Caco-2 (cell line): ENCODE measurements around the gene JKAMP. TPM values are rescaled to one million over a fixed set of nuclear protein-coding genes. Genes with fewer than 3 reads are reported as not detected.
A peak's percentile ranks its signal among the peaks of the same experiment; 100 is the strongest.

Experiments used
- Bru-seq: library from RNA; stranded (reverse); fragments of 400-500 nt; gene quantifications from one replicate; lab custom pipeline; 2021; lab: Mats Ljungman, UMichigan
- BruChase-seq, 2 experiments: library from RNA; stranded (reverse); fragments of 400-500 nt; gene quantifications; one replicate each; lab custom pipeline; 2021; lab: Mats Ljungman, UMichigan
- BruUV-seq: library from RNA; stranded (reverse); fragments of 400-500 nt; replicated peaks from 2 replicates; lab custom pipeline; 2021; lab: Mats Ljungman, UMichigan
- CTCF ChIA-PET: fragments of 300-600 bp; sonication (Branson Sonifier 250); formaldehyde crosslinking; loops from one replicate; lab custom pipeline; 2022; ENCODE audit warnings: antibody characterized with exemption; lab: Charles Lee
- POLR2A ChIA-PET: fragments of 300-600 bp; sonication (Branson Sonifier 250); formaldehyde crosslinking; loops from one replicate; lab custom pipeline; 2022; ENCODE audit warnings: antibody characterized with exemption; lab: Charles Lee
- DNase-seq, 2 experiments: peaks; one replicate each; pipeline versions ENCODE4 v3.0.0 to v3.0.0-alpha.2; 2020 to 2022
- H3K27me3 ChIP-seq: replicated peaks from 2 replicates; pipeline ENCODE4 v1.6.0; 2011; ENCODE audit warnings: low read length; ENCODE audit not compliant: control insufficient read depth, insufficient read depth
- H3K36me3 ChIP-seq: 2 replicates; pipeline ENCODE4 v1.5.1; 2011; ENCODE audit warnings: low read length; ENCODE audit not compliant: control insufficient read depth, insufficient read depth
- H3K4me1 ChIP-seq: fragments of 250-450 bp; sonication (Bioruptor Pico); 2 replicates; pipeline ENCODE4 v1.5.1; 2020; ENCODE audit warnings: mild to moderate bottlenecking
- H3K4me3 ChIP-seq: 2 replicates; pipeline ENCODE4 v1.5.1; 2011; ENCODE audit warnings: low read depth, mild to moderate bottlenecking, control low read depth, low read length
- H3K9me3 ChIP-seq: fragments of 250-450 bp; sonication (Bioruptor Pico); 2 replicates; pipeline ENCODE4 v1.5.1; 2020; ENCODE audit warnings: mild to moderate bottlenecking, moderate library complexity
- H3K27ac Mint-ChIP-seq: one replicate; pipeline ENCODE4 v1.8.0; 2022; ENCODE audit warnings: mixed read lengths; ENCODE audit not compliant: unreplicated experiment
- H3K27me3 Mint-ChIP-seq: one replicate; pipeline ENCODE4 v1.8.0; 2022; ENCODE audit warnings: mixed read lengths; ENCODE audit not compliant: insufficient read depth, unreplicated experiment
- H3K36me3 Mint-ChIP-seq: one replicate; pipeline ENCODE4 v1.8.0; 2022; ENCODE audit warnings: mild to moderate bottlenecking, mixed read lengths; ENCODE audit not compliant: insufficient read depth, unreplicated experiment
- H3K4me1 Mint-ChIP-seq: one replicate; pipeline ENCODE4 v1.8.0; 2022; ENCODE audit warnings: low read depth, mixed read lengths; ENCODE audit not compliant: unreplicated experiment
- H3K4me3 Mint-ChIP-seq: one replicate; pipeline ENCODE4 v1.8.0; 2022; ENCODE audit warnings: mild to moderate bottlenecking, moderate library complexity, mixed read lengths; ENCODE audit not compliant: unreplicated experiment
- H3K9me3 Mint-ChIP-seq: one replicate; pipeline ENCODE4 v1.8.0; 2022; ENCODE audit warnings: mixed read lengths; ENCODE audit not compliant: unreplicated experiment
- CTCF ChIP-seq, 2 experiments: fragments of 200-600 bp in 1 of 2; IDR thresholded peaks; 1 replicate in 1 of 2; 2 replicates in 1 of 2; pipeline versions ENCODE4 v1.5.1 to v1.8.0; 2011 to 2022; ENCODE audit warnings: antibody characterized with exemption in 1 of 2, control low read depth in 1 of 2, inconsistent platforms in 1 of 2, low read depth in 1 of 2, low read length in 1 of 2, mild to moderate bottlenecking in 1 of 2, moderate library complexity in 1 of 2; ENCODE audit not compliant: insufficient read depth in 1 of 2, severe bottlenecking in 1 of 2, unreplicated experiment in 1 of 2
- intact Hi-C: fragments of 100-400 bp; cut with micrococcal nuclease; formaldehyde crosslinking; loops from one replicate; pipeline ENCODE4 v1.10.0; 2022; ENCODE audit not compliant: unreplicated experiment
- long read RNA-seq: library from polyadenylated mRNA; stranded (forward); transcript quantifications from one replicate; pipeline ENCODE4 v2.0.0, GENCODE V29; 2022
- total RNA-seq: library from RNA; stranded (reverse); gene quantifications from 2 replicates; pipeline ENCODE4 v1.2.3, GENCODE V29; 2022

Gene JKAMP
- total RNA-seq, result 24.7 and 31.0 TPM in 2 replicates
- Bru-seq, nascent RNA, result percentile 84 among the genes with signal in this experiment
- BruChase-seq, experiment 1, labeled RNA remaining after a 2-hour chase, result percentile 87 among the genes with signal in this experiment
- BruChase-seq, experiment 2, labeled RNA remaining after a 6-hour chase, result percentile 83 among the genes with signal in this experiment
- long read RNA-seq, transcript JKAMP-201 (7 exons, 1,726 nt), result major isoform, 63 of 113 reads
- long read RNA-seq, transcript JKAMP-203 (7 exons, 1,636 nt), result minor isoform, 40 of 113 reads
- long read RNA-seq, partial matches to known transcripts, result 1 of 113 reads
- long read RNA-seq, other reads (novel, unspliced or antisense), result 5 of 113 reads

GRCh38 chr14:59483819-59484638 lies at the start of gene JKAMP, which contains the start of gene L3HYPDH:
Gene JKAMP, plus strand, starts transcription at chr14:59484517. Its CDS starts 73 bp downstream, at chr14:59484590.
Gene L3HYPDH, minus strand, starts transcription at chr14:59484408. Its CDS starts 92 bp downstream, at chr14:59484316.
- ChIA-PET CTCF (interaction anchor here (0.6 to 1.7 kb wide), 11 partner anchors 16 to 414 kb away, joined by 3 to 13 read pairs (median 4); partner anchors contain the start of genes CCDC175 and GPR135), POLR2A (interaction anchor here (1.0 to 1.3 kb wide), 7 partner anchors 25 to 765 kb away, joined by 3 to 8 read pairs (median 3); partner anchors contain the start of genes CCDC175, DAAM1, PCNX4 and PPM1A)
- peak; percentile 97 to 98 for DNase-seq
- peak within 1 kb of the TSS; percentile 90 for H3K4me3 ChIP-seq
- H3K36me3 ChIP-seq, result no peaks in the 10 kb centered on the region
- no peaks in the 10 kb centered on the region for H3K9me3 ChIP-seq
- H3K27me3 ChIP-seq, result no peaks in the 10 kb centered on the region
- H3K4me1 ChIP-seq, result peaks cover 12% of the 10 kb centered on the region; the same call in 1 of the 2 replicates
- TF ChIP-seq CTCF (IDR thresholded peaks at IDR 0.05; ENCODE audit: insufficient read depth in 1 of 2, low read depth in 1 of 2, low read length in 1 of 2, severe bottlenecking in 1 of 2, unreplicated experiment in 1 of 2), result peak; percentile 54 to 60
- Mint-ChIP-seq H3K4me3 (peak within 1 kb of the TSS; percentile 92), H3K9me3 (no peaks in the 10 kb centered on the region), H3K27ac (peak within 1 kb of the TSS; percentile 92), H3K4me1 (no peaks in the 10 kb centered on the region), H3K27me3 (no peaks in the 10 kb centered on the region), H3K36me3 (peaks cover 22% of the 10 kb centered on the region)
- BruUV-seq, result no TSS peak
- intact Hi-C loops, result no loop called here

GRCh38 chr14:59435101-59435500 lies 49.2 kb upstream of the JKAMP start:
- Histone ChIP-seq H3K9me3 (no peaks in the 10 kb centered on the region), H3K27me3 (no peaks in the 10 kb centered on the region), H3K36me3 (no peaks in the 10 kb centered on the region), H3K4me1 (no peaks in the 10 kb centered on the region), H3K4me3 (no peak overlapping the region)
- intact Hi-C loops, result no loop called here
- DNase-seq, result no peak
- Mint-ChIP-seq H3K4me1 (no peaks in the 10 kb centered on the region), H3K4me3 (no peak overlapping the region), H3K27ac (no peak overlapping the region), H3K27me3 (peaks cover 3% of the 10 kb centered on the region), H3K36me3 (no peaks in the 10 kb centered on the region), H3K9me3 (no peaks in the 10 kb centered on the region)
- ChIA-PET CTCF (no interaction called here), POLR2A (interaction anchor here (0.5 kb wide), 1 partner anchor 301 kb away, joined by 3 read pairs; no protein-coding TSS in a partner anchor)
- no TSS peak for BruUV-seq
- no peak for TF ChIP-seq CTCF (IDR thresholded peaks at IDR 0.05; ENCODE audit: insufficient read depth in 1 of 2, low read depth in 1 of 2, low read length in 1 of 2, severe bottlenecking in 1 of 2, unreplicated experiment in 1 of 2)

- H3K4me3 Mint-ChIP-seq, result no peak overlapping the region
- H3K27ac Mint-ChIP-seq, result no peak overlapping the region
- TF ChIP-seq CTCF (IDR thresholded peaks at IDR 0.05; ENCODE audit: insufficient read depth in 1 of 2, low read depth in 1 of 2, low read length in 1 of 2, severe bottlenecking in 1 of 2, unreplicated experiment in 1 of 2), result no peak
- Histone ChIP-seq H3K27me3 (no peaks in the 10 kb centered on the region), H3K9me3 (no peaks in the 10 kb centered on the region), H3K4me3 (no peak overlapping the region), H3K4me1 (no peaks in the 10 kb centered on the region), H3K36me3 (no peaks in the 10 kb centered on the region)
- no peaks in the 10 kb centered on the region for H3K36me3 Mint-ChIP-seq
- no TSS peak for BruUV-seq
- intact Hi-C loops, result no loop called here
- CTCF ChIA-PET, result no interaction called here
- no peaks in the 10 kb centered on the region for H3K9me3 Mint-ChIP-seq
- no peak for DNase-seq
- peaks cover 3% of the 10 kb centered on the region for H3K27me3 Mint-ChIP-seq
- POLR2A ChIA-PET, result no interaction called here
- no peaks in the 10 kb centered on the region for H3K4me1 Mint-ChIP-seq
Measured at GRCh38 chr14:59435987-59436386, 48.3 kb upstream of the JKAMP start.
